PFSK-1 (cell line): Measurements from ENCODE around the gene PRR15L.

Experiments used
- FOXP2 ChIP-seq: optimal IDR thresholded peaks from 2 replicates; pipeline ENCODE3; 2011; ENCODE audit warnings: borderline replicate concordance, control low read depth, inconsistent platforms; ENCODE audit not compliant: insufficient read depth; ENCODE audit errors: extremely low read length, extremely low read depth
- POLR2AphosphoS5 ChIP-seq: IDR thresholded peaks from 2 replicates; pipeline ENCODE4 v1.6.1; 2012; ENCODE audit warnings: low read depth, mild to moderate bottlenecking, control low read depth, low read length, moderate library complexity
- SIN3A ChIP-seq: IDR thresholded peaks from 2 replicates; pipeline ENCODE4 v1.6.1; 2012; ENCODE audit warnings: mild to moderate bottlenecking, low read length, moderate library complexity, borderline replicate concordance; ENCODE audit not compliant: insufficient read depth
- TAF1 ChIP-seq: IDR thresholded peaks from 2 replicates; pipeline ENCODE4 v1.6.1; 2012; ENCODE audit warnings: low read length, control low read depth, borderline replicate concordance; ENCODE audit not compliant: insufficient read depth
- TF ChIP-seq, protein P1 (sequence below), 2 experiments: IDR thresholded peaks; 2 replicates each; pipeline versions ENCODE4 v1.6.1 to v1.8.0; 2011 to 2012; ENCODE audit warnings: low read depth in 2 of 2, low read length in 2 of 2, control low read depth in 1 of 2, inconsistent platforms in 1 of 2, mild to moderate bottlenecking in 1 of 2, moderate library complexity in 1 of 2; ENCODE audit not compliant: insufficient read depth in 1 of 2

DNA sequence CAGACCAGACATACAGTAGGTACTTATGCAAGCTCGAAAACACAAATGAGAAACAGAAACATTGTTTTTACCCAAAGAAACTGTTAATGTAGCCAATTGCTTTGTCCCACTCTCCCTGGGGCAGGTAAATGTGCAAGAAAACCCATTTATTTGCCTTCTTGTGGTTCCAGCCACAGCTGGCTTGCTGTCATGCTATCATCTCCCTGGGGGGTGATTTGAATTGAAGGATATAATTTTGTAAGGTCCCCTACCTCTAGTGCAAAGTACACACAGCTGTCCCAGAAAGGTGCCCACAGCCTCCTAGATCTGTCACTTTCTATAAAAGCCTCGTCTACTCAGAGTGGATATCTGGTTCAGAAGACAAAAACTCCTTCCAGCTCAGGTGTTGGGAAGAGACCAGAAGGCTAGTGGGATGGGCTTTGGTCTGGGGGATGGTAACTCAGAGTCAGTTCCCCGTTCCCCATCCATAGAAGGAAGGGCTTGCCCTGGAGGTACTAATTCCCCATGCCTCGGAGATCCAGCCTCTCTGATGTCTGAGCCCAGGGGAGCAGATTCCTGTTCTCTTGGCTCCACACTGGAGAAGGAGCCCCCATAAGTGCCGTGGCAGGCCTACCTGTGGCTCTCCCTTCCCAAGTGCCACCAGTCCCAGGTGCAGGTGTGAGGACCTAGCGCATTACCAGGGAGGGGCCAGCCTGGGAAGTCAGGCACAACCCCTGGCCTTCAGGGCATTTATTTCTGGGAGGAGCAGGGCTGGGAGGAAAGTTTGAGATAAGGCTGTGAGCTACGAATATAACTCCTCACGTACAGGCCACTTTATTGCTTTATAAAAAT, 2.4 kb upstream of the PRR15L start:
- TF ChIP-seq, protein P1, sequence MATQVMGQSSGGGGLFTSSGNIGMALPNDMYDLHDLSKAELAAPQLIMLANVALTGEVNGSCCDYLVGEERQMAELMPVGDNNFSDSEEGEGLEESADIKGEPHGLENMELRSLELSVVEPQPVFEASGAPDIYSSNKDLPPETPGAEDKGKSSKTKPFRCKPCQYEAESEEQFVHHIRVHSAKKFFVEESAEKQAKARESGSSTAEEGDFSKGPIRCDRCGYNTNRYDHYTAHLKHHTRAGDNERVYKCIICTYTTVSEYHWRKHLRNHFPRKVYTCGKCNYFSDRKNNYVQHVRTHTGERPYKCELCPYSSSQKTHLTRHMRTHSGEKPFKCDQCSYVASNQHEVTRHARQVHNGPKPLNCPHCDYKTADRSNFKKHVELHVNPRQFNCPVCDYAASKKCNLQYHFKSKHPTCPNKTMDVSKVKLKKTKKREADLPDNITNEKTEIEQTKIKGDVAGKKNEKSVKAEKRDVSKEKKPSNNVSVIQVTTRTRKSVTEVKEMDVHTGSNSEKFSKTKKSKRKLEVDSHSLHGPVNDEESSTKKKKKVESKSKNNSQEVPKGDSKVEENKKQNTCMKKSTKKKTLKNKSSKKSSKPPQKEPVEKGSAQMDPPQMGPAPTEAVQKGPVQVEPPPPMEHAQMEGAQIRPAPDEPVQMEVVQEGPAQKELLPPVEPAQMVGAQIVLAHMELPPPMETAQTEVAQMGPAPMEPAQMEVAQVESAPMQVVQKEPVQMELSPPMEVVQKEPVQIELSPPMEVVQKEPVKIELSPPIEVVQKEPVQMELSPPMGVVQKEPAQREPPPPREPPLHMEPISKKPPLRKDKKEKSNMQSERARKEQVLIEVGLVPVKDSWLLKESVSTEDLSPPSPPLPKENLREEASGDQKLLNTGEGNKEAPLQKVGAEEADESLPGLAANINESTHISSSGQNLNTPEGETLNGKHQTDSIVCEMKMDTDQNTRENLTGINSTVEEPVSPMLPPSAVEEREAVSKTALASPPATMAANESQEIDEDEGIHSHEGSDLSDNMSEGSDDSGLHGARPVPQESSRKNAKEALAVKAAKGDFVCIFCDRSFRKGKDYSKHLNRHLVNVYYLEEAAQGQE (IDR thresholded peaks at IDR 0.05; ENCODE audit: insufficient read depth in 1 of 2, low read depth in 2 of 2, low read length in 2 of 2), result no peak
- TF ChIP-seq SIN3A (no peak), POLR2AphosphoS5 (no peak), TAF1 (no peak), FOXP2 (no peak)
